ENCODE data around the gene MIER1.

DNA sequence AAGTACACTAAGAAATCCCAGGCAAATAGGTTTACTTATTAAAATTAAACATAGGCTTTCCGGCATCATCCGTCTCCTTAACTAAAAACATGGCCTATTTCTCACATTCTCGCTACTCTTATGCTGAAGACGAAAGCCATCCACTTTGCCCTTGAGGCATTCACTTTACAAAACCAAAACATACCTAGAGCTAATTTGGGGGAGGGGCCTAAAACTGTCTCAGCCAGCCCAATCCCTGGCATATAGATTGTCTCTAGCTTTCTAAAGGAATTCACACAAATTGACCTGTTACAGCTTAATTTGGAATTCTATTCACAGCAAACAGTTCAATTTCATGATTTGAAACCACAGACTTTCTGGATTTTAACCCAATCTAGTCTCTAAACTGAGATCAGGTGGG lies 94.3 kb downstream of the MIER1 start:
- TF ChIP-seq, protein P1, sequence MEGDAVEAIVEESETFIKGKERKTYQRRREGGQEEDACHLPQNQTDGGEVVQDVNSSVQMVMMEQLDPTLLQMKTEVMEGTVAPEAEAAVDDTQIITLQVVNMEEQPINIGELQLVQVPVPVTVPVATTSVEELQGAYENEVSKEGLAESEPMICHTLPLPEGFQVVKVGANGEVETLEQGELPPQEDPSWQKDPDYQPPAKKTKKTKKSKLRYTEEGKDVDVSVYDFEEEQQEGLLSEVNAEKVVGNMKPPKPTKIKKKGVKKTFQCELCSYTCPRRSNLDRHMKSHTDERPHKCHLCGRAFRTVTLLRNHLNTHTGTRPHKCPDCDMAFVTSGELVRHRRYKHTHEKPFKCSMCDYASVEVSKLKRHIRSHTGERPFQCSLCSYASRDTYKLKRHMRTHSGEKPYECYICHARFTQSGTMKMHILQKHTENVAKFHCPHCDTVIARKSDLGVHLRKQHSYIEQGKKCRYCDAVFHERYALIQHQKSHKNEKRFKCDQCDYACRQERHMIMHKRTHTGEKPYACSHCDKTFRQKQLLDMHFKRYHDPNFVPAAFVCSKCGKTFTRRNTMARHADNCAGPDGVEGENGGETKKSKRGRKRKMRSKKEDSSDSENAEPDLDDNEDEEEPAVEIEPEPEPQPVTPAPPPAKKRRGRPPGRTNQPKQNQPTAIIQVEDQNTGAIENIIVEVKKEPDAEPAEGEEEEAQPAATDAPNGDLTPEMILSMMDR (IDR thresholded peaks at IDR 0.05): no peak
- no peak for TF ChIP-seq POLR2A (IDR thresholded peaks at IDR 0.05)
